Neuronal stem cell (in vitro differentiated cells): ENCODE data around the gene OR2L13. TPM values are rescaled to one million over a fixed set of nuclear protein-coding genes. Genes with fewer than 3 reads are reported as not detected.

Experiments
- DNase-seq: peaks from one replicate; pipeline ENCODE4 v3.0.0-alpha.2; 2013; ENCODE audit warnings: low spot score
- H2AFZ ChIP-seq: one replicate; pipeline ENCODE4 v1.6.1; 2013; ENCODE audit warnings: mild to moderate bottlenecking, low read length, inconsistent platforms
- H2AK5ac ChIP-seq: 2 replicates; pipeline ENCODE4 v1.6.1; 2013; ENCODE audit warnings: low read depth, mild to moderate bottlenecking, inconsistent platforms, low read length, moderate library complexity, mixed read lengths
- H2BK120ac ChIP-seq: 2 replicates; pipeline ENCODE4 v1.6.1; 2013; ENCODE audit warnings: low read depth, mild to moderate bottlenecking, inconsistent platforms, low read length, moderate library complexity, mixed read lengths
- H2BK12ac ChIP-seq: one replicate; pipeline ENCODE4 v1.6.1; 2013; ENCODE audit warnings: low read length, inconsistent platforms
- H2BK15ac ChIP-seq: 2 replicates; pipeline ENCODE4 v1.6.1; 2013; ENCODE audit warnings: mild to moderate bottlenecking, low read length, inconsistent platforms, mixed read lengths
- H2BK5ac ChIP-seq: one replicate; pipeline ENCODE4 v1.6.1; 2013; ENCODE audit warnings: inconsistent platforms, mild to moderate bottlenecking, low read length, moderate library complexity
- H3K14ac ChIP-seq: one replicate; pipeline ENCODE4 v1.6.1; 2013; ENCODE audit warnings: low read length, inconsistent platforms
- H3K18ac ChIP-seq: 2 replicates; pipeline ENCODE4 v1.6.1; 2013; ENCODE audit warnings: low read length, inconsistent platforms
- H3K23ac ChIP-seq: 2 replicates; pipeline ENCODE4 v1.6.1; 2013; ENCODE audit warnings: low read depth, mild to moderate bottlenecking, mixed read lengths, low read length, inconsistent platforms; ENCODE audit not compliant: poor library complexity
- H3K27ac ChIP-seq: replicated peaks from 3 replicates; pipeline ENCODE4 v1.5.1; 2013; ENCODE audit warnings: low read length, inconsistent platforms
- H3K27me3 ChIP-seq, 3 experiments: 2 replicates each; pipeline ENCODE4 v1.6.1; 2013; ENCODE audit warnings: low read length in 3 of 3, mild to moderate bottlenecking in 2 of 3, inconsistent platforms in 1 of 3, low read depth in 1 of 3, mixed read lengths in 1 of 3, moderate library complexity in 1 of 3; ENCODE audit not compliant: control insufficient read depth in 3 of 3, insufficient read depth in 3 of 3
- H3K36me3 ChIP-seq, 2 donors: replicated peaks in 1 of 2; 2 replicates each; pipeline ENCODE4 v1.6.1; 2013; ENCODE audit warnings: low read length in 2 of 2; ENCODE audit not compliant: control insufficient read depth in 2 of 2, insufficient read depth in 2 of 2
- H3K4ac ChIP-seq: 2 replicates; pipeline ENCODE4 v1.6.1; 2013; ENCODE audit warnings: inconsistent platforms, mild to moderate bottlenecking, low read length, moderate library complexity
- H3K4me1 ChIP-seq, 2 donors: 1 replicate in 1 of 2; 2 replicates in 1 of 2; pipeline ENCODE4 v1.6.1; 2013; ENCODE audit warnings: low read length in 2 of 2, low read depth in 1 of 2; ENCODE audit not compliant: control insufficient read depth in 2 of 2, insufficient read depth in 1 of 2
- H3K4me2 ChIP-seq: one replicate; pipeline ENCODE4 v1.6.1; 2013; ENCODE audit warnings: mild to moderate bottlenecking, low read length, inconsistent platforms; ENCODE audit not compliant: insufficient read depth, poor library complexity, severe bottlenecking
- H3K4me3 ChIP-seq, 2 donors: 2 replicates each; pipeline ENCODE4 v1.5.1; 2013; ENCODE audit warnings: low read length in 2 of 2, mild to moderate bottlenecking in 2 of 2, inconsistent platforms in 1 of 2, moderate library complexity in 1 of 2
- H3K79me1 ChIP-seq: one replicate; pipeline ENCODE4 v1.6.1; 2013; ENCODE audit warnings: low read depth, mild to moderate bottlenecking, inconsistent platforms, low read length, moderate library complexity
- H3K9ac ChIP-seq: one replicate; pipeline ENCODE4 v1.6.1; 2013; ENCODE audit warnings: mild to moderate bottlenecking, low read depth, low read length, inconsistent platforms; ENCODE audit not compliant: poor library complexity
- H3K9me3 ChIP-seq, 2 donors: replicated peaks in 1 of 2; 2 replicates each; pipeline versions ENCODE3 to v1.6.1; 2013; ENCODE audit warnings: low read length in 2 of 2, mild to moderate bottlenecking in 2 of 2, inconsistent platforms in 1 of 2, low read depth in 1 of 2, mixed read lengths in 1 of 2, moderate library complexity in 1 of 2; ENCODE audit not compliant: control insufficient read depth in 2 of 2, insufficient read depth in 1 of 2
- H4K8ac ChIP-seq: one replicate; pipeline ENCODE4 v1.6.1; 2013; ENCODE audit warnings: low read depth, mild to moderate bottlenecking, inconsistent platforms, low read length, moderate library complexity
- H4K91ac ChIP-seq: one replicate; pipeline ENCODE4 v1.6.1; 2013; ENCODE audit warnings: low read length, low read depth, mild to moderate bottlenecking, inconsistent platforms; ENCODE audit not compliant: poor library complexity
- WGBS, 2 donors: extraction: QIAGEN DNeasy Blood & Tissue Kit; methylation state at CpG; one replicate each; pipeline ENCODE4 v1.1.7; 2013; ENCODE audit warnings: missing lambda C conversion rate in 2 of 2, mixed read lengths in 1 of 2; ENCODE audit not compliant: insufficient read length in 2 of 2, insufficient replicate concordance in 1 of 2; ENCODE audit errors: extremely low coverage in 2 of 2; 5-methylcytosine and 5-hydroxymethylcytosine counted together
- small RNA-seq: library from polyadenylated mRNA; stranded (forward); fragments of <200 nt; extraction: miRNeasy Mini kit (QIAGEN cat#:217004); gene quantifications from one replicate; pipeline ENCODE3, GENCODE V24; 2013; ENCODE audit not compliant: insufficient read depth

Gene OR2L13

DNA sequence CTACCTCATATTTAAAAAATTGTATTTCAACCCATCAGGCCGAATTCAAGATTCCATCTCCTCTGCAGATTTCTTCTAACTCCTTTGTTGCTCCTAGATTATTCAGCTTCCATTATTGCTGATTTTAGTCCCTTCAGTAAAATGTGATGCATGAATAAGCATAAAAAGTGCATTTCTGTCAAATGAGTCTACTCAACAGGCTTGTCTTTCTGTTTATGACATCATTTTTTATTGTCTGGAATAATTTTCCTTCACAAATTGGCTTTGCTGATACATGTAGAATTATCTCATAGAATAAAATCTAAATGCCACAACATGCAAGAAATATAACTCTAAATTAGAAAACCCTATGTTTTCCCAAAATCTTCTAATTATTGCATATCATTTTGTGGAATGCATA is 48.3 kb downstream of the OR2L13 start:
- no peak for DNase-seq
- no peak overlapping the region for H2BK5ac ChIP-seq
- no peak overlapping the region for H3K14ac ChIP-seq
- H3K4ac ChIP-seq, result no peak overlapping the region
- H2BK12ac ChIP-seq, result no peak overlapping the region
- no peak overlapping the region for H3K23ac ChIP-seq
- no peak overlapping the region for H3K18ac ChIP-seq
- no peak overlapping the region for H2AFZ ChIP-seq
- no peaks in the 10 kb centered on the region for H3K36me3 ChIP-seq
- H3K9me3 ChIP-seq, result peaks cover 0 to 7% of the 10 kb centered on the region in 2 donors
- H3K27ac ChIP-seq, result no peak overlapping the region
- no peak overlapping the region for H3K4me3 ChIP-seq
- no peaks in the 10 kb centered on the region for H3K4me1 ChIP-seq
- no peak overlapping the region for H2AK5ac ChIP-seq
- no peak overlapping the region for H2BK120ac ChIP-seq
- H3K27me3 ChIP-seq, result no peaks in the 10 kb centered on the region
- no peak overlapping the region for H4K8ac ChIP-seq
- H3K79me1 ChIP-seq, result no peaks in the 10 kb centered on the region
- H3K4me2 ChIP-seq, result no peak overlapping the region
- H4K91ac ChIP-seq, result no peak overlapping the region
- no peak overlapping the region for H2BK15ac ChIP-seq
- no CpG with 5 or more reads among the region's 1 CpG for WGBS, 2 donors
- H3K9ac ChIP-seq, result no peak overlapping the region

DNA sequence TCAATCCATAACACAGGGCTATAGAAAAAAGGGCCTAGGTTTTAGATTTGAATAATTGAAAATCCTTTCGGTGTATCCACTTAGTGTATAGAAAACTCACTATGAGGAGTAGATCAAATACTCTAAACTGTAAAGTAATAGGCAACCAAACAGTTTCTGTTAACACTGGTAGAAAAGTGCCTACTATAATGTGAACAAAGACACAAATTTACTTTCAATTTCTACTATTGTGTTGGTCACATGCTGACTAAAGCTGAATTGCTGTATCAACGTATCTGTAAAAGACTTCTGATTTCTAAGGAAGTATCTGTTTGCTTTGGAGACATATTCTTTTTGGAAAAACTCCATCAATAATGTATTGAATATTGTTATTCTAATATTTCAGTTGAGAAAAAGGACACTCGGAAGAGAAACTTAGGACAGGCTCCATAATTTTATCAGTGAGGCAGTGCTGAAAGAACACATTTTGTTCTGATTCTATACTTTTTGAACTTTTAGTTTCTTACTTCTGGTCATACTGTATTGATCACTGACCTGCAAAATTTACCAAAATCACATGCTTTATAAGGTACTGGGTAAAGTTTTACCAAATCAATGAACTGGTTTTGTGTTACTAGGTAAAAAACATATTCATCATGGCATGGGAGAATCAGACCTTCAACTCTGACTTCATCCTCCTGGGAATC is 49.7 kb downstream of the OR2L13 start, which contains the start of gene OR2M5:
OR2M5 (plus strand) TSS at position 636 of the 686 bp plus-strand sequence; CDS start at position 636, 0 bp downstream.
- Histone ChIP-seq H3K18ac (no peak within 1 kb of the TSS), H2AFZ (no peak within 1 kb of the TSS), H2BK120ac (no peak within 1 kb of the TSS), H4K91ac (no peak within 1 kb of the TSS), H3K4me2 (no peak within 1 kb of the TSS), H4K8ac (no peak within 1 kb of the TSS), H3K27me3 (no peaks in the 10 kb centered on the region), H3K4me1 (no peaks in the 10 kb centered on the region), H3K9ac (no peak within 1 kb of the TSS), H3K79me1 (no peaks in the 10 kb centered on the region), H2BK5ac (no peak within 1 kb of the TSS), H3K23ac (no peak within 1 kb of the TSS), H2BK12ac (no peak within 1 kb of the TSS), H3K14ac (no peak within 1 kb of the TSS), H3K4me3 (no peak within 1 kb of the TSS), H3K36me3 (no peaks in the 10 kb centered on the region), H2BK15ac (no peak within 1 kb of the TSS), H3K4ac (no peak within 1 kb of the TSS), H3K27ac (no peak within 1 kb of the TSS), H2AK5ac (no peak within 1 kb of the TSS), H3K9me3 (peaks cover 0 to 8% of the 10 kb centered on the region in 2 donors)
- no CpG with 5 or more reads among the region's 3 CpGs for WGBS, 2 donors
- DNase-seq, result no peak

Small RNA genes within 50 kb of the gene (small RNA-seq; reads per million reads assigned to genes)
- not detected for gene RF00019
